GM21515 (cell line): Measurements from ENCODE around the gene IL4.

ENCODE experiments used
- ATAC-seq: cut with Tn5 transposase; IDR thresholded peaks from one replicate; pipeline ENCODE4 v1.9.1; 2021; ENCODE audit not compliant: unreplicated experiment

Gene IL4

DNA sequence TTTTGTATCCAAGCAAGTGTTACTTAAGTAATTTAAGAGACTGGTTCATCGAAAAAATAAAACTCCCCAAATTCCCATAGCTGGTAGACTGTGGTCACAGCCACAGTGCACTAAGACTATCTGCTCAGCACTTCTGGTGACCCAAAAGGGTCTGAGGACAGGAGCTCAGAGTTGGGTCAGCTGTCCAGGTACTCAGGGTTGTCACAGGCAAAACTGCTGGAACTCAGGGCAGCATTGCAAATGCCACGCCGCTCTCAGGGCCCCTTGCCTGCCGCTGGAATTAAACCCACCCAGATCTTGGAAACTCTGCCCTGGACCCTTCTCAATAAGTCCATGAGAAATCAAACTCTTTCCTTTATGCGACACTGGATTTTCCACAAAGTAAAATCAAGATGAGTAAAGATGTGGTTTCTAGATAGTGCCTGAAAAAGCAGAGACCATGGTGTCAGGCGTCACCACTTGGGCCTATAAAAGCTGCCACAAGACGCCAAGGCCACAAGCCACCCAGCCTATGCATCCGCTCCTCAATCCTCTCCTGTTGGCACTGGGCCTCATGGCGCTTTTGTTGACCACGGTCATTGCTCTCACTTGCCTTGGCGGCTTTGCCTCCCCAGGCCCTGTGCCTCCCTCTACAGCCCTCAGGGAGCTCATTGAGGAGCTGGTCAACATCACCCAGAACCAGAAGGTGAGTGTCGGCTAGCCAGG, 16.0 kb upstream of the IL4 start, which contains the start of gene IL13:
Gene IL13 (plus strand): TSS at position 498 of the 705 bp plus-strand sequence. CDS start 14 bp downstream, at position 512.
- no peak for ATAC-seq

GRCh38 chr5:132658381-132659302, 15.1 kb upstream of the IL4 start:
- no peak for ATAC-seq

DNA sequence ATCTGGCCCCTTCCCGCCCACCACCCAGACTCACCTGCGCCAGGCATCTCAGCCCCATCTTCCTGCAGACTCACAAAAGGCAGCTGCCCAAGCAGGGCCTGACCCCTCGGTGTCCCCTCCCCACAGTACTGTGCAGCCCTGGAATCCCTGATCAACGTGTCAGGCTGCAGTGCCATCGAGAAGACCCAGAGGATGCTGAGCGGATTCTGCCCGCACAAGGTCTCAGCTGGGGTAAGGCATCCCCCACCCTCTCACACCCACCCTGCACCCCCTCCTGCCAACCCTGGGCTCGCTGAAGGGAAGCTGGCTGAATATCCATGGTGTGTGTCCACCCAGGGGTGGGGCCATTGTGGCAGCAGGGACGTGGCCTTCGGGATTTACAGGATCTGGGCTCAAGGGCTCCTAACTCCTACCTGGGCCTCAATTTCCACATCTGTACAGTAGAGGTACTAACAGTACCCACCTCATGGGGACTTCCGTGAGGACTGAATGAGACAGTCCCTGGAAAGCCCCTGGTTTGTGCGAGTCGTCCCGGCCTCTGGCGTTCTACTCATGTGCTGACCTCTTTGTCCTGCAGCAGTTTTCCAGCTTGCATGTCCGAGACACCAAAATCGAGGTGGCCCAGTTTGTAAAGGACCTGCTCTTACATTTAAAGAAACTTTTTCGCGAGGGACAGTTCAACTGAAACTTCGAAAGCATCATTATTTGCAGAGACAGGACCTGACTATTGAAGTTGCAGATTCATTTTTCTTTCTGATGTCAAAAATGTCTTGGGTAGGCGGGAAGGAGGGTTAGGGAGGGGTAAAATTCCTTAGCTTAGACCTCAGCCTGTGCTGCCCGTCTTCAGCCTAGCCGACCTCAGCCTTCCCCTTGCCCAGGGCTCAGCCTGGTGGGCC, 13.9 kb upstream of the IL4 start:
- no peak for ATAC-seq

DNA sequence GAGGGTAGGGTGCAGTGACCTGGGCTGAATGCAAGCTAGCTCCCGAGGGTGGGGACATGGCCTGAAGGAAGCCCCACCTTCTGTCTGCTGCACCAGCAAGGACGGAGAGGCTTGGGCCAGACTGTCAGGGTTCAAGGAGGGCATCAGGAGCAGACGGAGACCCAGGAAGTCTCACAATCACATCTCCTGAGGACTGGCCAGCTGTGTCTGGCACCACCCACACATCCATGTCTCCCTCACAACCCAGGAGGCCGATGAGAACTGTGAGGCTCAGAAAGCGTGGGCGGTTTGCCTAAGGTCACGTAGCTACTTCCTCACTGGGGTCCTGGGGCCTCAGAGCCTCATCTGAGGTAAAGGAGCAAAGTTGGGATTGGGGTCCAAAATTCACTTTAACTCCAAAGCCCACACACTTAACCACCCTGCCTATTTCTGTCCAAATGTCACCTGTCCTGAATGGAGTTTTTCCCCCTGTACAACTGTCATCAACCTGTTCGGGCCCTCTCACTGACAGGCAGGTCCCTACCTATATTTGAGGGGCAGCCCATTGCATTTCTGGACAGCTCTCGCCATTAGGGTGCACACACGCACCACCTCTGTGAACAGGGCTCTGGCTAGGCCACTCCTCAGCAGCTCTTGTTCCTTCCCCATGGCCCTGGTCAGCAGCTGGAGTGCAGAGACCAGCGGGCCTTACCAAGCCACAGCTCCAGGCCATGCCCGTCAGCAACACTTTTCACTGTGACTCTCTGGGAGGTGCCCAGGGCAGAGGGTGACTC, 12.4 kb upstream of the IL4 start:
- ATAC-seq: no peak

GRCh38 chr5:132662004-132662401, 11.8 kb upstream of the IL4 start:
- no peak for ATAC-seq

- peak; percentile 61 for ATAC-seq
Measured at GRCh38 chr5:132662925-132663770, 10.6 kb upstream of the IL4 start.

- ATAC-seq: peak; percentile 41
Measured at GRCh38 chr5:132663771-132664695, 9.8 kb upstream of the IL4 start.

- ATAC-seq: no peak
Measured at GRCh38 chr5:132664696-132665209, 9.0 kb upstream of the IL4 start.

GRCh38 chr5:132665574-132666080, 8.2 kb upstream of the IL4 start:
- no peak for ATAC-seq

- no peak for ATAC-seq
Measured at GRCh38 chr5:132666310-132667123, 7.3 kb upstream of the IL4 start.

DNA sequence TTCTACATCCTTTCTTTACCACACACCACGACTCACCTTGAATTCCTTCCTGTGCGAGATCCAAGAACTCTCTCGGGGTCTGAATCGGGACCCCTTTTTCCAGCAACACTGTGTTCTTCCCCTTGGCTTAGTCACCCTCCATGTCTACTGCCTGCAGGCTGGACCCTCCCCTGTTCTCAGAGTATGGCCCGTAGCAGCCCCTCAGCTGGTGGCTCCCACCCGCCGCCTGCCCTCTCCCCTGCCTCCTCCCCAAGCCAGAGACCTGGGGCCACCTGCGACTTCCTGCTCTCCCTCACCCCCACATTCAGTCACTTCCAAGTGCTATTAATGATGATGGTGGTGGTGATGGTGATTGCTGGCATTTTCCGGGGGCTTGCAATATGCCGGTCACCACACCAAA, 6.5 kb upstream of the IL4 start:
- ATAC-seq: no peak

DNA sequence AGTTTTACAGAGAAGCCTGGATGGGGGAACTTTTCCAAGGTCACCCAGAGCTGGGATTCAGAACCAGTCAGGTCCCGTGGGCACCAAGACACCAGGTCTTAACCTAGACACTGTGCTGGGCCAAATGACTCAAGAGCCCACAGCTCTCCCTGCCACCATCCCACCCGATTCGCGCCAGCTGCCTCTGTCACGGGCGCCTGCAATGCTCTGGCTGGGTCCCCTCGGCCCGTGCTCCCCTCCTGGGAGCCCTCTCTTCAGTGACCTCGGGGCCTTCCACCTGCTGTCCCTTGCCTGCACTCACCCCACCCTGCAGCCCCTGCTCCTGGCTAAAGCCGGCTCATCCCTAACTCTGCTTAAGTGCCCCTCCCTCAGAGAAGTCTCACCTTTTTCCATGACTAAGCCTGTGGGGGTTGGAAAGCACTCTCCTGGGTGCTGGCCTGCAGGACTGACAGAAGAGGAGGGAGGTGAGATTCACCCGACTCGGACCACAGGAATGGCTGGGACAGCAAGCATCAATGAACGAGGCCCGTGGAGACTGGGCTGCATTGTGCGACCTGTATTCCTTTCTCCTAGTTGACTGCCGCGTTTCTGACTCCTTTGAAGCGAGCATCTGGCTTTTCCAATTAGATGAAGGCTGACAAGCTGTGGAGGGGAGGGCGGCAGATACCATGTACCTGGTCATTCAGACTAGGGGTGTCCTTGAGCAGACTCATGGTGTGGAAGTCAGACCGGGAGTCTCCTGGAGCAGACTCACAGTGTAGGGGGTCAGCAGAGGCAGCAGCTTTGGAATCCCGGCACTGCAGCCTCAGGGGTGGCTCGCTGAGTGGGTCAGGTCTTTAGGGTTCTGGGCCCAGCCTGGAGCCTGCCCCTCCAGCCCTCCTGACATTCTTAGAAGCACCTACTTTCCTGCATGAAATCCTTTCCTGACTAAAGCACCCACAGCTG, 5.8 kb upstream of the IL4 start:
- ATAC-seq: no peak

DNA sequence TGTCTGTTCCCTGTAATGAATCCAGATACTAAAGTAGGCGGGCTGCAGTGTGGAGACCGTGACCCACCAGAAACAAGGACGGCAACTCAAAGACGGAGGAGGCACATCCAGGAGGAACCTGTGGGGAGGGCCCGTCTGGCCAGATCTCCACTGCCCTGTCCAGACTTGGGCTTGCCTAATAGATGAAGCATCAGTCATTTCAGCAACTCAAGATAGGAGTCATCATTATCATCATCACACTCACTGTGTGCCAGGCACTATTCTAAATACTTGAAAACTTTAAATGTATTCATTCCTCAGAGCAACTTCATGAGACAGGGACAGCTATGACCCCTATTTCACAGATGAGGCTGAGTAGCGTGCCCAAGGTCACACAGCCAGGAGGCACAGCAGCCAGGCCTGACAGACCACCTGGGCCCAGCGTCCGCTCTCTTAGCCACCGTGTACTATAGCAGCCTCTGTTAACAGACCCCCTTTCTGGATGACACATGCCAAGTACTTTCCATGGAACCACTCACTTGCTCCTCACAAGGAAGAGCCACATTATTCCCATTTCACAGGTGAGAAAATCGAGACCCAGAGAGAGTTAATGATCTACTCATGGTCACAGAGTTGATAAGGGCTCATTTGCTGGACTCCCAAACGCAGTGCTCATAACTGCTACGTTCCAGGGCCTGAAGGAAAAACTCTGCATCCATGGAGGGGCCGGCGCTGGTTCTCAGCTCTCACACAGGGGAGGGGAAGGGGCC, 4.9 kb upstream of the IL4 start:
- ATAC-seq: no peak

DNA sequence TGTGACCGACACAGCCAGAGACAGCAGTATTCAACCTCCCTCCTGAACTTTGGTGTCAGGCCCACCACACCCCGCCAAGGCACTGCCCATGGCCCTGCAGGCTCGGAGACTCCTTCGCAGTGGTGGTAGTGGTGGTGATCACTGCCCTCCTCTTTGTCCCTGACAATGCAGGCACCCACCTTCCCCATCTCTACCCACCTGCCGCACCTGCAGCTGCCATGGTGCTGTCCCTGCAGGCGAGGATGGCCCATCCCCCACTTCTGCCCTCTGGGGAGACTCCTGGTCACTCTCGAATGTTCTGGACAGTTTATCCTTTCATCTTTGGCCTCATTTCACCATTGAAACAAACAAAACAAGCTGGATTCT, 4.4 kb upstream of the IL4 start:
- ATAC-seq: no peak
